Urinary bladder (tissue), 4 donors: ENCODE measurements around the gene E2F6. TPM values are rescaled to one million over a fixed set of nuclear protein-coding genes. Genes with fewer than 3 reads are reported as not detected.

Experiments
- DNase-seq: peaks from one replicate; pipeline ENCODE4 v3.0.0-alpha.2; 2015; ENCODE audit errors: extremely low spot score
- H3K27ac ChIP-seq: one replicate; pipeline ENCODE4 v1.5.1; 2013; ENCODE audit warnings: low read depth, mild to moderate bottlenecking, moderate library complexity
- H3K36me3 ChIP-seq: one replicate; pipeline ENCODE4 v1.6.1; 2013; ENCODE audit warnings: mild to moderate bottlenecking, moderate library complexity; ENCODE audit not compliant: insufficient read depth
- H3K4me1 ChIP-seq: one replicate; pipeline ENCODE4 v1.6.1; 2013; ENCODE audit warnings: mild to moderate bottlenecking, moderate library complexity; ENCODE audit not compliant: insufficient read depth
- H3K4me3 ChIP-seq: one replicate; pipeline ENCODE4 v1.5.1; 2013; ENCODE audit warnings: low read depth, low read length
- WGBS: extraction: QIAGEN DNeasy Blood & Tissue Kit; methylation state at CpG from one replicate; pipeline ENCODE4 v1.1.7; 2013; 5-methylcytosine and 5-hydroxymethylcytosine counted together
- polyA plus RNA-seq: library from polyadenylated mRNA; stranded (reverse); fragments of 200-250 nt; gene quantifications from one replicate; pipeline ENCODE4 v1.2.3, GENCODE V29; 2013
- total RNA-seq: library from RNA; depleted of rRNA; stranded (reverse); fragments of >200 nt; gene quantifications from one replicate; pipeline ENCODE4 v1.2.3, GENCODE V29; 2014
- donor health status: healthy with polysubstance abuse.
- donor health status: healthy.

Gene E2F6
- total and polyA plus RNA-seq, 2 donors = 12.1 to 16.0 TPM

DNA sequence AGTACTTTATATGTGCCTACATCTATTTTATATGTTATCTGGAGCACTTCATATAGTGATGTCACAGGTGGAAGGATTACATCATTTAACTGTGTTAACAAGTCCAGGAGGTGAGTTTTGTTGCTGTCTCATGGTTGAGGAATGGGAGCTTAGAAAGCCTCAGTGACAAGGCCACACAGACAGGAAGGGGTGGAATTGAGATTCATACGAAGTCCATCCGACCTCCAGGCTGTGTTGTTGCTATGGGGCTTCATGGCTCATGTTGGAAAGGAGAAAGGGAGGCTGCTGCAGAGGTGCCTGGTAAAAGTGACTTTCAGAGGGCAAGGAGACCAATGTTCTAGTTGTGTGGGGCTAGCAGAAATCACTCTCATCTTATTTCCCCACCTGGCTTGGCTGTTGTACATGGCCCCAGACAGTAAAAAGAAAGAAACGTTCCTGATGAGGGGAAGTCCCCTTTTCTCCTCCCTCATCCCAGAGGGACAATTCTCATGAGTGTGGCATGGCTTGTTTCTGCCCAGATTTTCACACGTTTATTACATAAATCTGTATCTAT is 36.9 kb upstream of the E2F6 start:
- 69% methylated on average over 4 of the region's 4 CpGs for WGBS
- H3K36me3 ChIP-seq = no peaks in the 10 kb centered on the region
- no peak overlapping the region for H3K27ac ChIP-seq
- no peak overlapping the region for H3K4me3 ChIP-seq
- no peak for DNase-seq
- no peaks in the 10 kb centered on the region for H3K4me1 ChIP-seq

DNA sequence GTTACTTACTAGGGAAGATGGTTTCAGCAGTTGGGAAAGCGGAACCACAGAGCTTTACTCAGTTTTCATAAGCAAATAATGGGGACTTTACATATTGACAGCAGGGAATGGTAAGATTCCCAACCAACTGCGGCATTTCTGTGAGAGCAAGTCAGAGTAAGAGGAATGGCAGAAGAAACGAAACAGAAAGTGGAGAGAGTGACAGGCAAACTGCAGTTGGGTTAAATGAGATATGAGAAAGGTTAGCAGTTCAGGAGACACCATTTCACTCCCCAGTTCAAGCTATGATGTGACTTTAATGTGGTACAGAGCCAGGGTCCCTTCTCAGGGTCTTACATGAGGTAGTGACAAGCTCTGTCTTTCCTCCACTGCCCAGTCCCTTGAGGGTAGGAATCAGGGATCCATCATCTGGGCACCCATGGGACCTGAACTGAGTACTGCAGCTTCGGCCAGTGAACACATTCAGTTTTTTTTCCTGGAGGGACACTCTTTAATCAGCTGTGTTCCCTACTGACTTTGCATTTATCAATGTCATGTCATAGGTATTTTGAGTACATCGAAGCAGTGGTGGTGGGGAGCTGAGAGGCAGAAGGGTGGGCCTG is 34.8 kb upstream of the E2F6 start:
- no peak for DNase-seq
- Histone ChIP-seq H3K36me3 (no peaks in the 10 kb centered on the region), H3K4me3 (no peak overlapping the region), H3K4me1 (no peaks in the 10 kb centered on the region), H3K27ac (no peak overlapping the region)
- 92% methylated on average over 5 of the region's 5 CpGs for WGBS

DNA sequence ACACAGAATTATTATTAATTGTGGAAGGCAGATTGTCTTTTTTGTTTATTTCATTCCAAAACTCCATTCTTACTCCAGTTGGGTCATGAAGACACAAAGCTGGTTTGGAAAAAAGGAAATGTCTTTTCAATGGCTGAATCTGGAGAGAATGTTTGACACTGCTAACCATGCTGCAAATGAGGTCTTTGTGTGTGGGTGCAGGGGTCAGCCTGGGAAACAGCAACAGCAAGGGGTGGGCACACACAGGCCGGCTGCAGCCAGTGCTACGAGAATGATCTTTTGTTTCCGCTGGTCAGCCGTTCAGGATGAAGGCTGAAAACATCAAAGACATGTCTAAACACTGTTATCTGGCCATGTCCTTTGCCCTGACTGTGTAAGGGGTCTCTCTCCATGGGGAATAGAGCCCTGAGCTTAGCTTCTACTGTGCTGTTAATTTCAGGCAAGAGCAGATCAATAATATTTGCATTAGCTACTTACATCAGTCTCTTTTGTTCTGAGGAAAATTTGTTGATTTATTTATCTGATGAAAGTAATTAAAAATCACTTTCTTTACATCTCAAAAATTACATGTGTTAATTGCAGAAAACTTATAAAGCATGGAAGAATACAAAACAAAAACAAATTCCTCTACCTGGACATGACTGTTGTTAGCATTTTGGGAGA is 33.3 kb upstream of the E2F6 start:
- no peak overlapping the region for H3K27ac ChIP-seq
- 66% methylated on average over 4 of the region's 4 CpGs for WGBS
- no peaks in the 10 kb centered on the region for H3K4me1 ChIP-seq
- no peak for DNase-seq
- H3K36me3 ChIP-seq = no peaks in the 10 kb centered on the region
- H3K4me3 ChIP-seq = no peak overlapping the region

DNA sequence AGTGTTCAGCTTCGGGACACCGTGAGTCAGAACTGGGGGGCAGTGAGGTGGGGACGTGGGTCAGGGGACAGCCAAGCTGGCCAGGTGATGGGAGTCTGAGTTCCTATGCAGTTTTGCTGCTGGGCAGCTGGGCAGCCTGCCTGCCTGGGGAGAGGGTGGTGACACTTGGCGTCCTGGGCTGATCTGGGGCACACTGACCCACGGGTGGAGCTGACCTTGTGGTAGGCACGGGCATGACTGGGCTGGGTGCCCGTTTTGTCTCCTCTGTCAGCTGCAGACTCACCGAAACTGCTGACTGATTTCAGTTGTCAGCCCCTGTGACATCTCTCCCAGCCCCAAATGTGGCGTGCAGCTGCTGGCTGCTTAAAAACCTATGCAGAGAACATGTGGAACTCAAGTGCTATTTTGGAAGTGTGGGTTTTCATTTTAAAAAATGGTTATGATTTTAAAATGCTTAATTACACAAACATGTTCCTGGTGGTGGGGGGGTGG is 32.6 kb upstream of the E2F6 start:
- WGBS = 42% methylated on average over 9 of the region's 9 CpGs
- Histone ChIP-seq H3K36me3 (no peaks in the 10 kb centered on the region), H3K27ac (no peak overlapping the region), H3K4me1 (no peaks in the 10 kb centered on the region), H3K4me3 (no peak overlapping the region)
- DNase-seq = no peak

DNA sequence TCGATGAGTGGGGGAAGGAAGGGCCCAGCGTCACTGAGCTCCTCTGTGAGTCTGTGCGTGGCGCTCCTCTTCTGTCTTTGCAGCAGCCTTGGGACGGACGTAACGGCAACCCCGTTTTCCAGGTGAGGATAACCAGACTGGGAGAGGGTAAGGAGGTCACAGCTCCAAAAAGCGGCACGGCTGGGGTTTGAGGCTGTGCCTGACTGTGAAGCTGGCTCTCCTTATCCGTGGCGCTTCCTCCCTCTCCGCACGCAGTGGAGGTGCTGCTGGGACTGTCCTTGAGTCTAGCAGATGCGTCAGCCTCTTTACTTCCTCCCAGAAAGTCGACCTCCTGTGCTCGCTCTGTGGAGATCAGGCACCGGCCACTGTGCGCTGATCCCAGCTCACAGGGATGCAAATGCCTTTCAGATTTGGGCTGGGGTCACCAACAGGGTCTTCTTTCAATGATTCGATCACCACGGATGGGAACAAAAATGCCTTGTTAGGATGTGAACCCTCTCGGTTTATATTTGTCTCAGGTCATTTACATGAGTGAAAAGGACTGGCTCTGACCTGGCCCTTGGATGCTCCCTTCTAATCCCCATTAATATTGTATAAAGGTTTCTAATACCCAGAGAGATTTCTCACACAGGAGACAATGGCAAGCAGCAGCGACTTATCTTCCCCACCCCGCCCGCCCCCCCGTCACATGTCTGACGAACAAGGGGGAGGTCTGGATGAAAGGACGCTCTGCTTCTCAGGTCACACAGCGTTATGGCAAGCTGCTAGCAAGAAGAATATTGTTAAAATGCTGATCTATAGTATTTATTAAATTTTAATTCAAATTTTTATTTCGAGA is 30.1 kb upstream of the E2F6 start:
- 45% methylated on average over 30 of the region's 30 CpGs for WGBS
- Histone ChIP-seq H3K4me1 (no peaks in the 10 kb centered on the region), H3K4me3 (no peak overlapping the region), H3K36me3 (no peaks in the 10 kb centered on the region), H3K27ac (no peak overlapping the region)
- DNase-seq = no peak

DNA sequence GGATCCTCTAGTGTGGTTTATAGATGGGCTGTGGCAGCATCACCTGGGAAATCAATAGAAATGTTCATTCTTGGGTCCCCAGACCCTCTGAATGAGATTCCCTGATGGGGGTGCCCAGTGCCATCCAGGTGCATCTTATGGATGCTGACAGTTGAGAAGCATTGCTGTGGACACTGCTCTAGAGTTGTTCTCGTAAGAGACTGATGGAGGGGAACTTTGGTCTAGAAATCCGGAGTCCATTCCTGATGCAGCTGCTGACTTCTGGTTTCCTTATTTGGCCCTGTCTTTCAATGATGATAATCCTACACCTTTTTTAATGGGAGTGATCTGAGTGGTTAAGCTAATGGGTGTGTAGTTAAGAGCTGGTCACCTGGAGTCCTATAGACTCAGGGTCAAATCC is 28.3 kb upstream of the E2F6 start:
- no peak for DNase-seq
- 97% methylated on average over 2 of the region's 2 CpGs for whole genome bisulfite sequencing
- H3K27ac ChIP-seq = no peak overlapping the region
- H3K4me1 ChIP-seq = no peaks in the 10 kb centered on the region
- no peak overlapping the region for H3K4me3 ChIP-seq
- H3K36me3 ChIP-seq = no peaks in the 10 kb centered on the region

DNA sequence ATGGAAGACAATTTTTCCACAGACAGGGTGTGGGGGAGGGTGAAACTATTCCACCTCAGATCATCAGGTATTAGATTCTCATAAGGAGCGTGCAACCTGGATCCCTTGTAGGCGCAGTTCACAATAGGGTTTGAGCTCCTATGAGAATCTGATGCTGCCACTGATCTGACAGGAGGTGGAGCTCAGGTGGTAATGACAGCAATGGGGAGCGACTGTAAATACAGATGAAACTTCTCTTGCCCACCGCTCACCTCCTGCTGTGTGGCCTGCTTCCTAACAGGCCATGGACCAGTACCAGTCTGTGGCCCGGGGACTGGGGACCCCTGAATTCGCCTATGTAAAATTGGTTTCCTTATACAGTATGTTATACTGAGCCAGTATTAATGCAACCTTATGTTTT is 27.3 kb upstream of the E2F6 start:
- no peaks in the 10 kb centered on the region for H3K4me1 ChIP-seq
- WGBS = 96% methylated on average over 6 of the region's 6 CpGs
- H3K36me3 ChIP-seq = no peaks in the 10 kb centered on the region
- DNase-seq = no peak
- H3K27ac ChIP-seq = no peak overlapping the region
- no peak overlapping the region for H3K4me3 ChIP-seq

DNA sequence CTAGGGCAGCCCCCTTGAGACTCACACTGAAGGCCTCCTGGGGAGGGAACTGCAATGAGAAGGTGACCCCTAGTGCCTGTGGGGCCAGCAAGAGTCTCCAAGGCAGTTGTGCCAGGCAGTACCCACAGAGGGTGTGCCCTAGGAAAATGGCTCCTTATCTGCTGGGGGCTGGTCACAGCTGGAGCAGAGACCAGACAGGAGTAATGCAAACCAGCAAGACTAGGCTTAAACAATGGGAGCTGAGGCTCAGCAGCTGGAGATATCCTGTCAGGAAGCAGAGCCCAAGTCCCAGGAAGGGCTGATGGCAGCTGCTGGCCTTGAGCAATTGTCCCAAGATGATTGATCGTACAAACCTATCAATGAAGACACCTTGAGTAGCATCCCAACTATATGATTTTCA is 26.8 kb upstream of the E2F6 start:
- no peak for DNase-seq
- Histone ChIP-seq H3K36me3 (no peaks in the 10 kb centered on the region), H3K4me1 (no peaks in the 10 kb centered on the region), H3K27ac (no peak overlapping the region), H3K4me3 (no peak overlapping the region)
- 98% methylated on average over 1 of the region's 1 CpG for WGBS

DNA sequence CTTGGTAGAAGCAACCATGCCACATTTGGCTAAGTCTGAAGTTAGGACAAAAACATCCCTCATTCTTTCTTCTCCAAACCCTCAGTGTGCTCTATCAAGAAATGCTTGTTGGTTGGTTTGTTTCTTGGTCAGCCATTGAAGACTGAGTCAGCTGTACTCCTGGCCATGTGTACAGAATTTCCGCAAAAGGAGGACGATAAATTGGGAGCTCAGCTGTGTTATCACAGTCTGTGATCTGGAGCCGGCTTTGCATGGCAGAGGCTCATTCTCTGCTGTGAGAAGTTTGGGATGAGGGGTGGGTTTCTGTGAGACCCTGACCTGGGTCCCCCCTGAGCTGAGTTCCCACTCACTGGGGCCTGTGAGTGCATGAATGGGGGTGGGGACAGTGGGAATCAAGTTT is 26.3 kb upstream of the E2F6 start:
- no peak overlapping the region for H3K27ac ChIP-seq
- H3K4me1 ChIP-seq = no peaks in the 10 kb centered on the region
- no peak for DNase-seq
- 77% methylated on average over 3 of the region's 3 CpGs for WGBS
- no peak overlapping the region for H3K4me3 ChIP-seq
- H3K36me3 ChIP-seq = no peaks in the 10 kb centered on the region

DNA sequence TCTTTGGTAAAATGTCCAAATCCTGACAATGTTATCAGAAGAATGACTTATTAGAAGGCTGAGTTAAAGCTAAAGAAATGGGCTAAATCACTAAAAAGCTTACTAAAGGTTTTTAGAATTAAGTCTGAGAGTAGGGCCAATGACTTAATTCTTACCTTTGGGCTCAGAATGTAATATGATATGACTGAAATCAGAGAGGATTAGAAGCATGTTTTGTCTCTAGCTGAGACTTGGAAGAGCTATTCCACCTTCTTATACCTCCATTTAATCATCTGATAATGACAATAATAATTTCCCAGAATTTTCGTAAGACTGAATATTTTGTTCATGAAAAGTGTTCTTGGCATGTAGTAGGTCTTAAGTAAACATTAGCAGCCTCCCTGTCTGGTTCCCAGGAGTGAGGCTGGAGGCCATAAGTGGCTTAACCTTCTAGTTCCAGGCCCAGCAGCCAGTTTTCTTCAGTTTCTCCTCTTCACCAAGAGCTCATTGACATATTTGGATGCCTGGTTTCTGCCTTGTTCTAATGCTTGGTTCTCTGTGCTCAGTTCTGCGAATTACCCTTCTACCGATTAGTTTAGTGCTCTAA is 25.5 kb upstream of the E2F6 start:
- DNase-seq = no peak
- Histone ChIP-seq H3K27ac (no peak overlapping the region), H3K4me3 (no peak overlapping the region), H3K4me1 (no peaks in the 10 kb centered on the region), H3K36me3 (no peaks in the 10 kb centered on the region)
- 63% methylated on average over 3 of the region's 3 CpGs for WGBS

DNA sequence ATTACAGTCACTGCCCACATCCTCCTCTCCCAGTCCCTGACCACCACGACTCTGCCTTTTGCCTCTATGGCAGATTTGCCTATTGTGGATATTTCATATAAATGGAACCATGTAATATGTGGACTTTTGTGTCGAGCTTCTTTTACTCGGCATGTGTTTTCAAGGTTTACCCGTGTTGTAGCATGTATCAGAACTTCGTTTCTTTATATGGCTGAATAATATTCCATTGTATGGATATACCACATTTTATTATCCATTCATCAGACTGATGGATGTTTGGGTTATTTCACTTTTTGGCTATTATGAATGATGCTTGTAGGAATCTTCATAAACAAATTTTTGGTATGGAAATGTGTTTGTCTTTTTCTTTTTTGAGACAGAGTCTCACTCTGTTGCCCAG is 24.2 kb upstream of the E2F6 start:
- H3K4me3 ChIP-seq = no peak overlapping the region
- WGBS = 98% methylated on average over 5 of the region's 5 CpGs
- no peak for DNase-seq
- no peak overlapping the region for H3K27ac ChIP-seq
- no peaks in the 10 kb centered on the region for H3K4me1 ChIP-seq
- H3K36me3 ChIP-seq = no peaks in the 10 kb centered on the region

DNA sequence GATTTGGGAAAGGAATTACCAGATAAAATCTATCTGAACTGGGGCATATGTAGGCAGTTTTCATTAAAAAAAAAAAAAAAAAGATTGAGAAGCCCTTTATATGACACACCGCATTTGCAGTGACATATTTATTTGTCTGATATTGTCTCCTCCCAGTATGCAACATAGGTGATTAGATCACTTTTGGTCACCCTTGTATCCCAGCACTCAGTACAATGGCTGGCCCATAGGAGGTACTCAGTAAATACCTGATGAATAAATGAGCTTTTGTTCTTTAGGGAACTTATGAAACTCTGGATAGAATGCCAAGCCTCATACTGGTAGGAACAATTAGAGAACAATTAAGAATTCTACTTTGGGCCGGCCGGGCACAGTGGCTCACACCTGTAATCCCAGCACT is 22.8 kb upstream of the E2F6 start:
- no peak overlapping the region for H3K27ac ChIP-seq
- no peaks in the 10 kb centered on the region for H3K4me1 ChIP-seq
- 63% methylated on average over 3 of the region's 3 CpGs for WGBS
- DNase-seq = no peak
- no peak overlapping the region for H3K4me3 ChIP-seq
- H3K36me3 ChIP-seq = no peaks in the 10 kb centered on the region

DNA sequence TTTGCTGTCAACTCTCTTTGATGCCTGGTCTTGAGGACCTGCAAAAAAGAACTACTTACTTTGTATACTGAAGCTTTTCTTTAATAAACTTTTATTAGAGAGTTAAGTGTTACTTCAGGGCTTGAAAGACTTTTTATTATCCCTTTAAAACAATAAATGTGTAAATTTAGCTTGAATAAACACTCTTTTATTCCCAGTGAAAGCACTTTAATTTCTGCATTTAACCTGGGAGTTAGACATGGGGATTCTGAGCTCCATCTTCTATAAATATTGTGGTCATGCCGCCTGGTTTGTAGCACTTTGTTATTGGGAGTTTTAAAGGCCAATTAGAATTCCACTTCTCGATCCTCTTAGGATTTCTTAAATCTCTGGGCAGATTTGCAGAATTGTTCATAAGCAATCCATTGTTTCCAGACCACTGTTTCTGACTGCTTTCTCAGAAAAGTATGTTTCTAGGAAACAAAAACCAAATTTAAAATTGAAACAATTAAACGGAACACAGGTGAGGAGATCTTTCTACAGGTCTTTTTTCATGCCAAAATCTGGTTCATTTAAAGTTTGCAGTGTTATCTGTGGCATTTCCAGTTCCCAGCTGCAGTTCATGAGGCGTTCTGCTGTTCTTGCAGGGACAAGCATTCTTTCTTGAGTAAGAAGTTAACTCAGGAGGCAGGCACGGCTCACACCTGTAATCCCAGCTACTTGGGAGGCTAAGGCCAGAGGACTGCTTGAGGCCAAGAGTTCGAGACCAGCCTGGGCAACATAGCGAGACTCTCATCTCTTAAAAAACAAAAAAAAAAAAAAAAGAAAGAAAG is 18.1 kb upstream of the E2F6 start:
- Histone ChIP-seq H3K27ac (no peak overlapping the region), H3K36me3 (no peaks in the 10 kb centered on the region), H3K4me1 (peaks cover 2% of the 10 kb centered on the region), H3K4me3 (no peak overlapping the region)
- WGBS = 53% methylated on average over 7 of the region's 7 CpGs
- no peak for DNase-seq
